Stimulated activated CD4-positive, alpha-beta T cell treated with anti-CD3 and anti-CD28 coated beads, Interleukin-2, amount 100 ng/mL, for 4 hours (primary cell): ENCODE results near the gene PLXNA4.

Experiments used
- DNase-seq: peaks from one replicate; pipeline ENCODE4 v3.0.0-alpha.2; 2020; ENCODE audit warnings: low read depth

The PLXNA4 gene

DNA sequence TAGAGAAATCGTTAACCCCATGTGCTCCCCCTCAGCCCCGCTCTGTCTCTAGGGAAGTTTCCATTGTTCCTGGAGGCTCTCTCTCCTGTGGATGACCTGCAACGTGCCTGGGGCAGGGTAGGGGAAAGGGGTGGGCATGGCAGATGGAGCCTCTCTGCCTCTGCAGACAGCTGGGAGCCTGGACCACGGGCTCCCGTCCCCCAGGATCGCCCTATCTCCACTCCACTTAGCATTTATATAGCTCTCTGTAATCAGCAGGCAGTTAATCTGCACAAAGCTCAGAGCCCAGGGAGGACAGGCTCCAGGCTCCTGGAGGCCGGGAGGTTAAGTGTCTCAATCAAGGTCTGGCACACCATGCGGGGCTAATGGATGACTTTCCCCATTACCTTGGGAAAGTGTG is 369.7 kb downstream of the PLXNA4 start:
- no peak for DNase-seq

DNA sequence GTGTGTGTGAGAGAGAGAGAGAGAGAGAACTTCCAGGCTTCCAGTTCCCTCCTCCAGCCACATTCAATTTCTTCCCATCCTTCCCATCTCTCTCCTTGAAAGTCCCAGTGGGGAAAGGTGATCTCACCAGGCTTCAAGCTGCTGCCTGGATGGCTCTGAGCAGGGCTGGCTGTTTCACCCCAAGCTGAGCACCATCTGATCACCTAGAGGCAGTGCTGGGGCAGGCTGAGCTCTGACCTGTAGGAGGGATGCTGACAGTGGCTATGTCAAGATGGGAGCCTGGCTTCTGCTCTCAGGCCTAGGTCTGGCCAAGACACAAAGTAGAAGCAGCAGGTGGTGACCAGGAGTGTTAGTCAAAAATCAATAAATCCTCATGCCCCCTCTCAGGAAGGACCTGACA is 370.8 kb downstream of the PLXNA4 start:
- no peak for DNase-seq

GRCh38 chr7:132203021-132203420 is 373.2 kb downstream of the PLXNA4 start:
- DNase-seq, result no peak

DNA sequence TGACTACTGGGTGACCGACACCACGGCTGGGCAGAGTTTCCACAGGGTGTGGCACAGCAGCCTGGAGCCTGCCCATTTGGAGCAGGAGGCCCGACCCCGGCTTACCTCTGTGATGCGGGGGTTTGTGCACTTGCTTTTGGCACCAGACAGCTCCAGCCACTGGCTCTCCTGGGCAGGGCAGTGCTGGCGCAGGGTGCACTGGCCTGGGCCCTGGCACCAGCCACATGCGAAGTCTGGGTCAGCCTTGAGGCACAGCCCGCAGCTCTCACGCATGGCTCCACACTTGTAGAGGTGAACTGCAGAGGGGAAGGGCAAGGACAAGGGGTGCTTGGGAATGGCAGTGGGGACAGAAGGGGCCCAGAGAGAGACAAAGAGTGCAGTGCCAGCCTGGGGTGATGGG is 373.7 kb downstream of the PLXNA4 start:
- DNase-seq, result no peak

- no peak for DNase-seq
Observed at GRCh38 chr7:132200141-132200540, 376.1 kb downstream of the PLXNA4 start.

DNA sequence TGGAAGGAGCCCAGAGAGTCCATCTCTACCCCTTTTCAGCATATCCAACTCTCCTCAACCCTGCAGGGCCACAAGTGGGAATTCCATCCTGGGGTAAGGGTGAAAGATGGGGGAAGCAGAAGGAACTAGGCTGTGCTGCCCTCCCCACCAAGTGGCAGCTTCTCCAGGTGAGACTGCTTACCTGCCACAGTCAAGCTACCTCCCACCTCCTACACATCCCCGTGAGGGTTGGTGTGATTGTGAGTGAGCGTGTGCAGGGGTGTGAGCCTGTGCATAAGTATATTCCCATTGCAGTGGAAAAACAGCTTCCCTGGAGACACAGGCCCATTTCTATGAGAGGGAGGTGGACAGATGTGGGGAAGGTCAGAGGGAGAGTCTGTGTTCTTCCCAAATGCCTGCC is 376.6 kb downstream of the PLXNA4 start:
- no peak for DNase-seq

DNA sequence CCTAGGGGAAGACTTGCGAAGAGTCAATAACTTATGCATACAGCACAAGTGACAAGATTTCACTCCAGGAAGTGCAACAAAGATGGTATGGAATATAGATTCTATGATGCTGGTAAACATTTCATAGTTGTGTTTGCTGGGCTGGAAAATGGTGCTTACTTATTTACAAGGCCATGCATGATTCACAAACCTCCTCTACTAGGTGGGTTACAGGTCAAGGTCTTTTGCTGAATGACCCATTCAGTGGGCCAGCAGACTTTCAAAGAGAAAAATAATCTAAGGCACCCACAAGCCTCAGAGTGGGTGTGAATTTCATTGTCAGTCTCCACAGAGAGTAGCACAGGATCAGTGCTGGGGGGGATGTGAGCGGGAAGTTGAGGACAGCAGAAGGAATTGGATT is 378.5 kb downstream of the PLXNA4 start:
- no peak for DNase-seq

DNA sequence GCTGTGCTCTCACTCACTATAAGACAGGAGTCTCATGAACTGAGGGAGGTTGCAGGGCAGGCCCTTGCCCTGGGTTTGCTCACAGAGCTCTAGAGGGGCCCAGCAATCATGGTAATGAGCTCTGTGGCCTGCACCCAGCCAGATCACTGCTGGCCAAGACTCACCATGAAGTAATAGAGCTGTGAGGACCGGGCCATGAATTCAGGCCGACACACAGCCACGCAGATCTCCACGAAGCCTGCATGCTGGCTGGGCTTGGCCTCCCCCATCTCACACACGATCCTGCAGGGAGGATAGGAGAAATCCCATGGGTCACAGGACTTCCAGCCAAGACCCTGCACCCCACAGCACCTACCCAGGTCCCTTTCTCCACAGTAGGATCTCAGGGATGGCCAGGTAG is 382.4 kb downstream of the PLXNA4 start:
- no peak for DNase-seq

GRCh38 chr7:132192809-132193208 is 383.5 kb downstream of the PLXNA4 start:
- no peak for DNase-seq

- no peak for DNase-seq
Observed at GRCh38 chr7:132191418-132191817, 384.9 kb downstream of the PLXNA4 start.

DNA sequence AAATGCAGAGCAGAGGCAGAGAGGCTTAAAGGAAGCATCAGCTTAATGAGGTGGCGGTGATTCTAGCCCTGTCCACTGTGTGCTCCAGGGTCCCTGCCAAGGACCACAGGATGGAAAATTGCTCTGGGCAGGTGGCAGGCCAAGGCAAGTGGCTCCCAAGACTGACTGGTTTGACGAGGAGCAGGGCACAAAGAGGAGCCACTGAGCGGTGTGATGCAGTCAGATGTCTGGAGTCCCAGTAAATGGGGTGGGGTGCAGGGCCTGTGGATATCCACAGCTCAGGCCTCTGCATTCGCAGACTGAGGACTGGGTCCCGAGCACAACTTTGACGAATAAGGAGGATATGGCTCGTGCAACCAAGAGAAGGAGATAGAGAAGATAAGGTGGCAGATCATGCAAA is 385.6 kb downstream of the PLXNA4 start:
- no peak for DNase-seq

DNA sequence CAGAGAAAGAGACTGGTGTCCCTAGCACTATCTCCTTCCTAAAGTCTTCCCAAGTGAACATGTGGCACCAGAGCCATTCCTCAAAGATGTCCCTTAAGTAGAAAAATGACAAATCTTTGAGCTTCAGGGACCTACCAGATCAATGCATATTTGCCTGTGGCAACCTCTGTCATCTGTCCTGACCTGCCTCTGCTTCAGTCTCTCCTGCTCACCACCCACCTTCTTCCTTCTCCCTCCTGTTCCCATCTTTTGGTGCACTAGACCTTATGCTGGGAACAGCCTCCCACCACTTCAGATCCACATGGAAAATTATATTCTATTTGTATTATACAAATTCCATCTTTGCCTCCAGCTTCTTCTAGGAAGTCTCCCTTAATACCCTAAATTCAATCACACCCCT is 386.4 kb downstream of the PLXNA4 start:
- no peak for DNase-seq

- DNase-seq, result no peak
Observed at GRCh38 chr7:132187869-132188789, 388.1 kb downstream of the PLXNA4 start.

DNA sequence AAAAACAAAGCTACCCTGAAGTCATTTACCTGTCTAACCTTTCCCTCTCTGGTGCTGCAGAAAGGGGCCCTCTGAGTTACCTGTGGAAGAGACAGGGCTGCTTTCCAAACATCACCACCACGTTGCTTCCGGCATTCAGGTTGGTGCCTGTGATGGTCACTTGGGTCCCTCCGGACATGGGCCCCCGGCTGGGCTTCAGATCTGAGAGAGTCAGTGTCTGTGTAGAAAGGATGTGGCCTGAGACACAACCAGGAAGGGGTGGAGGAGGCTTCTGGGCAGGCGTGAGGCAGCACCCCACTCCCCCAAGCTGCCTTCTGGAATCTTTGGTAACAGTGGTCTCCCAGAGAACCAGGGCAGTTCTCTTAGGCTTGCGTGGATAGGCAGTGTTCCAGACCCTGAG is 388.9 kb downstream of the PLXNA4 start:
- no peak for DNase-seq

GRCh38 chr7:132185150-132185549 is 391.1 kb downstream of the PLXNA4 start:
- DNase-seq, result no peak

GRCh38 chr7:132183781-132184380 is 392.4 kb downstream of the PLXNA4 start:
- DNase-seq, result no peak

- no peak for DNase-seq
Observed at GRCh38 chr7:132182992-132183391, 393.3 kb downstream of the PLXNA4 start.

GRCh38 chr7:132181946-132182685 is 394.2 kb downstream of the PLXNA4 start:
- no peak for DNase-seq

GRCh38 chr7:132181371-132181770 is 394.9 kb downstream of the PLXNA4 start:
- DNase-seq, result no peak

- no peak for DNase-seq
Observed at GRCh38 chr7:132180481-132180880, 395.8 kb downstream of the PLXNA4 start.

DNA sequence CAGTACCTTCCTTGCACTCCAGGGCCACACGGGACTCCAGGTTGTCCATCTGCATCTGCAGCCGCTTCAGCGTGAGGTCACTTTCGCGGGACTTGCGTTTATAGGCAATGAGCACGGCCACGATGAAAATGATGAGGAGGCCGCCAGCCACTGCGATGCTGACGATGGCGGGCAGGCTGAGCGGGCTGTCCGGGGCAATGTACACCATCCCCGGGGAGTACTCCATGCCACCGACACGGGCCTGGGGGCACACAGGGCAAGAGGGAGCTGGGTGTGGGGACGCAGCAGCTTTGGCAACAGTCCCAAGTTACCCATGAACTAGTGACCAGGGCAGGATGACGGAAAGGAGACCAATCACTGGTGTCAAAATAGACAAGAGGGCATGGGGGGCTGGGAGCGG is 396.6 kb downstream of the PLXNA4 start:
- DNase-seq, result no peak

GRCh38 chr7:132179080-132179430 is 397.2 kb downstream of the PLXNA4 start:
- DNase-seq, result no peak
